ENCODE results near the gene RGS9BP. TPM values are rescaled to one million over a fixed set of nuclear protein-coding genes. Genes with fewer than 3 reads are reported as not detected.

RGS9BP gene
- total RNA-seq, 3 donors from 2014 or later = 0.32 to 0.44 (median 0.33) TPM

DNA sequence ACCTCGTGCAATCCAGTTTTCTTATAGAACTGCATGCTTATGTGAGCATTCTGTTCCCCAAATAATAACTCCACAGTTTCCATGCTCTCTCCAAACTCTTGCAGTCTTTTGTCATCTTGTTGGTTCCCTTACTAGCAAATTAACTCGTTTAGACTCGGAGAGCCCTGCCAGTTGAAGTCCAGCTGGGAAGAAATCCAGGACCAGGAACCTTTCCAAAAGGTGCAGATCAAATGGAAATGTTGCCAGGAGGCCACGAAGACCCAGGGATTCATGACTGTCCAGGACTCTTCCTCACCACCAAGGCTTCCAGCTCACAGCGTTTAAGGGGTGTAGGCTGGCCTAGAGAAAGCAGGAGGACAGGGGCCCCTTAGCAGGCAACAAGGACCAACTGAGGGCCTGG lies 41.8 kb downstream of the RGS9BP start:
- Histone ChIP-seq H3K9me3 (peaks cover 0 to 5% of the 10 kb centered on the region in 2 donors), H3K4me3 (no peak overlapping the region), H3K27me3 (no peaks in the 10 kb centered on the region), H3K36me3 (no peaks in the 10 kb centered on the region), H3K27ac (no peak overlapping the region), H3K4me1 (no peaks in the 10 kb centered on the region)
- no peak for DNase-seq (ENCODE audit: low spot score in 2 of 2)
- intact Hi-C loops (cut with DNase I; ENCODE audit: low total_unique reads) = no loop called here
- TF ChIP-seq, protein P1, sequence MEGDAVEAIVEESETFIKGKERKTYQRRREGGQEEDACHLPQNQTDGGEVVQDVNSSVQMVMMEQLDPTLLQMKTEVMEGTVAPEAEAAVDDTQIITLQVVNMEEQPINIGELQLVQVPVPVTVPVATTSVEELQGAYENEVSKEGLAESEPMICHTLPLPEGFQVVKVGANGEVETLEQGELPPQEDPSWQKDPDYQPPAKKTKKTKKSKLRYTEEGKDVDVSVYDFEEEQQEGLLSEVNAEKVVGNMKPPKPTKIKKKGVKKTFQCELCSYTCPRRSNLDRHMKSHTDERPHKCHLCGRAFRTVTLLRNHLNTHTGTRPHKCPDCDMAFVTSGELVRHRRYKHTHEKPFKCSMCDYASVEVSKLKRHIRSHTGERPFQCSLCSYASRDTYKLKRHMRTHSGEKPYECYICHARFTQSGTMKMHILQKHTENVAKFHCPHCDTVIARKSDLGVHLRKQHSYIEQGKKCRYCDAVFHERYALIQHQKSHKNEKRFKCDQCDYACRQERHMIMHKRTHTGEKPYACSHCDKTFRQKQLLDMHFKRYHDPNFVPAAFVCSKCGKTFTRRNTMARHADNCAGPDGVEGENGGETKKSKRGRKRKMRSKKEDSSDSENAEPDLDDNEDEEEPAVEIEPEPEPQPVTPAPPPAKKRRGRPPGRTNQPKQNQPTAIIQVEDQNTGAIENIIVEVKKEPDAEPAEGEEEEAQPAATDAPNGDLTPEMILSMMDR (IDR thresholded peaks at IDR 0.05) = no peak
- TF ChIP-seq POLR2AphosphoS5 (IDR thresholded peaks at IDR 0.05) (no peak), POLR2A (IDR thresholded peaks at IDR 0.05) (no peak)

- Histone ChIP-seq H3K36me3 (no peaks in the 10 kb centered on the region), H3K27ac (no peak overlapping the region), H3K4me3 (no peak overlapping the region), H3K9me3 (peaks cover 0 to 5% of the 10 kb centered on the region in 2 donors), H3K4me1 (no peaks in the 10 kb centered on the region), H3K27me3 (no peaks in the 10 kb centered on the region)
- intact Hi-C loops (cut with DNase I; ENCODE audit: low total_unique reads) = no loop called here
- no peak for TF ChIP-seq POLR2AphosphoS5 (IDR thresholded peaks at IDR 0.05)
- no peak for TF ChIP-seq POLR2A (IDR thresholded peaks at IDR 0.05)
- TF ChIP-seq, protein P1 (IDR thresholded peaks at IDR 0.05) = no peak
- DNase-seq (ENCODE audit: low spot score in 2 of 2) = no peak
These were observed 42.6 kb downstream of the RGS9BP start for GRCh38 chr19:32718286-32718685.

DNA sequence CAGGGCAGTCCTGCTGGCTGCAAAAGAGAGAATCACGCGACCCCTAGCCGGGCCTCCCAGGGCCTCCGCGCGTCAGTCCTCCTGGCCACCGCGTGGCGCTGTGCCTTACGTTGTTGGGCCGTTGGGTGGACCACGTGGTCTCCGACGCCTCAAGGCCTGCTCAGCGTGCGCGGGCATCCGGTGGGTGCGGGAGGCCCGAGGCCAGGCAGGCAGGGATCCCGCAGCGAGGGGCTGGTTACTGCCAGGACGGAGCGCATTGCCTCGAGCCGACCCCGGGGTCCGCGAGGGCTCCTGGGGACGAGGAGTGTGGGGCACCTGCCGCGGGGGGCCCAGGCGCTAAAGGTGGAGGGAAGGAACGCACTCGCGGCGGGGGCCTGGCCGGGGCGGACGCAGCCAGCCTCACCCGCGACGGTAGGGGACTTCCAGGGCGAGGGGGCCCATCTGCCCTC lies 44.0 kb downstream of the RGS9BP start, which contains the start of gene TDRD12:
TDRD12 (plus strand) TSS at position 157 of the 449 bp plus-strand sequence. CDS start 306 bp downstream, outside the sequence.
- no peaks in the 10 kb centered on the region for H3K36me3 ChIP-seq
- intact Hi-C loops (cut with DNase I; ENCODE audit: low total_unique reads) = no loop called here
- no peaks in the 10 kb centered on the region for H3K4me1 ChIP-seq
- H3K27ac ChIP-seq = no peak within 1 kb of the TSS
- TF ChIP-seq POLR2AphosphoS5 (IDR thresholded peaks at IDR 0.05) = no peak
- no peak for TF ChIP-seq POLR2A (IDR thresholded peaks at IDR 0.05)
- H3K4me3 ChIP-seq = peak within 1 kb of the TSS in 1 of 3 donors; percentile 16
- peaks cover 0 to 5% of the 10 kb centered on the region in 2 donors for H3K9me3 ChIP-seq
- no peak for DNase-seq (ENCODE audit: low spot score in 2 of 2)
- H3K27me3 ChIP-seq = no peaks in the 10 kb centered on the region

DNA sequence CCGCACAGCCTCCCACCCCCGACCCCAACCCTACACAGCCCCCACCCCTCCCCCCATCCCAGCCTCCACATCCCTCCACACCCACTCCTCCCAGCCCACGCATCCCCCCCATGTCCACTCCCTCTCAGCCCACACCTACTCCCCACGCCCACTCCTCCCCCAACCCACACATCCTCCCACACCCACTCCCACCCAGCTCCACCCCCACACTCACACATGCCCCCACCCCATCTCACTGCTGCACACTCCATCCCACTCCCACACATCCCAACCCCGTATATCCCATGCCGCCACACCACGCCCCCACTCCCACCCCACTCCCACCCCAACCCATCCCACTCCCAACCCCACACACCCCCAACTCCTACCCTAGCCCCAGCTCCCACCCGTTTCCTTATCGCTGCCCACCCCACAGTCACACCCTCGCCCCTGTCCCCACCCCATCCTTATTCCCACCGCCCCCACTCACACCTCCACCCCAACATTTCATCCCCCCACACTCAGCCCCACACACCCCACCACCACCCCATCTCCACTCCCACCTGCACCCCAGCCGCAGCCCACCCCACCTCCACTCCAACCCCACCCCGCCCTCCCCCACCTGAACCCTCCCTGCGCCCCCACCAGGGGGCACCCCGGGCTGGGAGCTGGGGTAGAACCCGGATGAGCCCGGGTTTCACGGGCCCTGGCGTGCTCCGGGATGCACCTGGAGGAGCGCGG lies 44.7 kb downstream of the RGS9BP start:
- DNase-seq (ENCODE audit: low spot score in 2 of 2) = no peak
- no peaks in the 10 kb centered on the region for H3K4me1 ChIP-seq
- H3K27me3 ChIP-seq = no peaks in the 10 kb centered on the region
- H3K27ac ChIP-seq = no peak overlapping the region
- intact Hi-C loops (cut with DNase I; ENCODE audit: low total_unique reads) = no loop called here
- H3K9me3 ChIP-seq = peaks cover 0 to 5% of the 10 kb centered on the region in 2 donors
- no peaks in the 10 kb centered on the region for H3K36me3 ChIP-seq
- no peak overlapping the region for H3K4me3 ChIP-seq
- TF ChIP-seq POLR2AphosphoS5 (IDR thresholded peaks at IDR 0.05) (no peak), POLR2A (IDR thresholded peaks at IDR 0.05) (no peak)
- TF ChIP-seq, protein P1 (IDR thresholded peaks at IDR 0.05) = no peak

DNA sequence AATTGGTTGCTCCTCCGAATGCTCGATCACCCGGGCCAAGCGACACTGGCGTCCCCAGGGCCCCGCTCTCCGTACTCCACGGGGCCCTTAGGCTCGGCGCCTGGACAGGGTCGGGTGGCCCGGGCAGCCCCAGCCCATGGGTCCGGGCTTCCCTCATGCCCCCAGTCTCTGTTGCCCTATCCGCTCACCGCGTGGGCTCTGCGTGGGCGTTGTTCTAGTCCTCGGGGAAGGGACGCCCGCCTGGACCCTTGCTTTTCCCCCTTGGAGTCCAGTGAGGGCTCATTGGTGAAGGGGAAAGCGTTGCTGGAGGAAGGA lies 45.2 kb downstream of the RGS9BP start:
- intact Hi-C loops (cut with DNase I; ENCODE audit: low total_unique reads) = no loop called here
- no peaks in the 10 kb centered on the region for H3K4me1 ChIP-seq
- H3K4me3 ChIP-seq = no peak overlapping the region
- H3K27ac ChIP-seq = no peak overlapping the region
- H3K27me3 ChIP-seq = no peaks in the 10 kb centered on the region
- no peak for DNase-seq (ENCODE audit: low spot score in 2 of 2)
- TF ChIP-seq POLR2AphosphoS5 (IDR thresholded peaks at IDR 0.05) (no peak), POLR2A (IDR thresholded peaks at IDR 0.05) (no peak)
- TF ChIP-seq, protein P1 (IDR thresholded peaks at IDR 0.05) = no peak
- H3K36me3 ChIP-seq = no peaks in the 10 kb centered on the region
- peaks cover 0 to 5% of the 10 kb centered on the region in 2 donors for H3K9me3 ChIP-seq

Other genes starting within 250 kb of the RGS9BP start
- gene PDCD5, start 94.7 kb upstream of the RGS9BP start, total RNA-seq = 10 to 100 TPM; 82.8 to 93.7 (median 89.3) TPM
- gene ANKRD27, start 668 bp upstream of the RGS9BP start, total RNA-seq = 10 to 100 TPM; 26.9 to 33.8 (median 30.4) TPM
- gene NUDT19, start 16.0 kb downstream of the RGS9BP start, total RNA-seq = 1 to 10 TPM; 7.2 to 9.5 (median 8.0) TPM
- gene TDRD12, start 43.9 kb downstream of the RGS9BP start, total RNA-seq = 1 to 10 TPM in 2 of 3 donors, not detected in 1; 2.0 to 2.3 TPM
- under 1 TPM; 0.29 to 0.48 (median 0.33) TPM for gene SLC7A9, start 193.9 kb downstream of the RGS9BP start, total RNA-seq